GM12874 (cell line): ENCODE results near the gene C11orf21.

Source experiments
- TF ChIP-seq, protein P1 (sequence below): IDR thresholded peaks from 2 replicates; pipeline ENCODE4 v1.5.1; 2011; ENCODE audit warnings: low read depth, mild to moderate bottlenecking, control low read depth, low read length, moderate library complexity; ENCODE audit not compliant: insufficient read depth

Gene C11orf21

DNA sequence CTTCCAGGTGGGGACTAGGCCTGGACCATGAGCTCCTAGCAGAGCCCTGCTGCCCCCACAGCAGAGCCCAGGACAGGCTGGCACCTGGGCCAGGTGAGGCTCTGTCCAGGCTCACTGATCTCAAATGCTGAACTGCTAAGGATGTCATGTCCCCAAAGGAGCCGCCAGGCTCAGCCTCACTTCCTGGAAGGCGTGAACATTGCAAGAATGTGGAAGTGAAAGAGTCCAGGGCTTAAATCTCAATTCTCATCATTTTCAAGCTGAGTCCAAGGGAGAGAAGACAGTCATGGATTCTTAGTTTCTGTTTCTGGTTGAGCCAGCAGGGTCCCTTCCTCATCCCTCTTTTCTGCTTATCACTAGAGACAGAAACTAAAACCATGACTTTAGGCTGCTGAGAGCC lies 36.3 kb downstream of the C11orf21 start:
- TF ChIP-seq, protein P1, sequence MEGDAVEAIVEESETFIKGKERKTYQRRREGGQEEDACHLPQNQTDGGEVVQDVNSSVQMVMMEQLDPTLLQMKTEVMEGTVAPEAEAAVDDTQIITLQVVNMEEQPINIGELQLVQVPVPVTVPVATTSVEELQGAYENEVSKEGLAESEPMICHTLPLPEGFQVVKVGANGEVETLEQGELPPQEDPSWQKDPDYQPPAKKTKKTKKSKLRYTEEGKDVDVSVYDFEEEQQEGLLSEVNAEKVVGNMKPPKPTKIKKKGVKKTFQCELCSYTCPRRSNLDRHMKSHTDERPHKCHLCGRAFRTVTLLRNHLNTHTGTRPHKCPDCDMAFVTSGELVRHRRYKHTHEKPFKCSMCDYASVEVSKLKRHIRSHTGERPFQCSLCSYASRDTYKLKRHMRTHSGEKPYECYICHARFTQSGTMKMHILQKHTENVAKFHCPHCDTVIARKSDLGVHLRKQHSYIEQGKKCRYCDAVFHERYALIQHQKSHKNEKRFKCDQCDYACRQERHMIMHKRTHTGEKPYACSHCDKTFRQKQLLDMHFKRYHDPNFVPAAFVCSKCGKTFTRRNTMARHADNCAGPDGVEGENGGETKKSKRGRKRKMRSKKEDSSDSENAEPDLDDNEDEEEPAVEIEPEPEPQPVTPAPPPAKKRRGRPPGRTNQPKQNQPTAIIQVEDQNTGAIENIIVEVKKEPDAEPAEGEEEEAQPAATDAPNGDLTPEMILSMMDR: no peak

DNA sequence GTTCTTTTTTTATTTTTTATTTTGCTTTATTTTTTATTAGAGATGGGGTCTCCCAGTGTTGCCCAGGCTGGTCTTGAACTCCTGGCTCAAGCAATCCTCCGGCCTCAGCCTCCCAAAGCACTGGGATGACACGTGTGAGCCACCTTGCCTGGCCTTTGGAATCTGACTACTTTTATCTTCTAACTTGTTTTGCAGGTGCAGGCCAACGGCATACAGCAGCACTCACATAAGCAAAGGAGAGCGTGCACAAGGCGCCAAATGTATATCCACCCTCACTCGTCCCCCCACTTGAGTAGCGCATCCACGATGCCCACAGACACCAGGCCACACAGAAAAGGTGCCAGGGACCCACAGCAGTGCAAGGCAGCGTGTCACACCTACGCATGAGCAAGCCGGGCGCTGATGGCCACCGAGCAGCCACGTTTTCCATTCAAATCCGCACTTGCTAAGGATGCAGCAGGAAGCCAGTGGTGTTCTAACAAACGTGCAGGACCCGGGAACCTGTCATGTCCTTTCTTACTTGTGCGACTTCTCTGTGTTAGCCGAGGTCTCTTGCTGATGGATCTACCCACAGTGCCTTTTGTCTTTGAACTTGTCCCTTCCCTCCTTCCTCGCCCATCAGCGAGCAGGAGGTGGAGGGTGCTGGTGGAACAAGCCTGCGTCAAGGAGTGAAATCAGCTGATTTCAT lies 37.2 kb downstream of the C11orf21 start:
- TF ChIP-seq, protein P1: no peak

DNA sequence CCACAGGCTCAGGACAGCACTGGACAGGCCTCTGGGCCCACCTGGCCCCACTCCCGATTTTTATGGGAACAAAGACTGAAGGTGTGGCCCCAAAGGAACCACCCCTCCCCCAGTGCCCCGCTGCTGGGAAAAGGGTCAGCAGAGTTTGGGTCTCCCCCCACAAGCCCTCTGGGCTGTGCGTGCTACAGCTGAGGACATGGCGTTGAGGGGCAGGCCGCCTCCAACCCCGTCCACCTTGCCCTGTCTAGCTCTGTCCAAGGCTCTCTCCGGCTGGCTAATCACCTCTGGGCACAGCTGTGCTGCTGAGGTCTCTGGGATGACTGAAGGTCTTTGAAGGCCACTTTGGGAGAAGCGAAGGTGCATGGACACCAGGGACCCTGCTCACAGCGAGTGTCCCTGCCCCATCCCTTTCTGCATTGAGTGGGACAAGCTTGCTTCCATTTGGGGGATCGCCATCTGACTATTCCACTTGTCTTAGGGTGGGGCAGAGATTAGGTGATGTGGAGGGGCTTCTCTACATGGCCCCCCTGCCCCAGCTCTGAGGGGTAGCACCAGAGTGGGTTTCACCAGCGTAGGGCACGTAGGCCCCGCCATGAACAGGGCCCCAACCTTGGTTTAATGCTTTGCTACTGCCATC lies 37.9 kb downstream of the C11orf21 start:
- TF ChIP-seq, protein P1: no peak

DNA sequence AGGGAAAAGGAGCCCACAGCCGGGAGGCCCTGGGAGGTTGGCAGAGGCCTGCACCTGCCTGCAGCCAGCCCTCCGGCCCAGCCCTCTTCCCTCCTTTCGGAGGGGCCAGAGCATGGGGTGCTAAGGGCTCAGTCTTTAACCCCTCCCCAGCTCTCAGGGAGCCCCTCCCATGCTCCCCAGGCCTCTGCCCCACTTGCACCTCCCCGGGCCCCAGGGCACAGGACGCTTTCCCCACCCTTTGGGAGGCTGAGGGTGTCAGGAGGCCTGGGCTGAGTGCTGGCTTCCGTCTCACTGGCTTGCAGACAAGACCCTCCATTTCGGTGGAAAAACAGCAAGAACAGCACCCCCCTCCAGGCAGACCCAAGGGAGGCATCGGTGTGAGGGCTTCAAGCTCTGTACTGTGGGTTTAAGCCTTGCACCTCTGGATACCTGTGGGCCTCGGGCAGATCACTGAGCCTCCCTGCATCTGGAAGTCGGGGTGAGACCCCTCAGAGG lies 38.6 kb downstream of the C11orf21 start:
- TF ChIP-seq, protein P1: no peak

DNA sequence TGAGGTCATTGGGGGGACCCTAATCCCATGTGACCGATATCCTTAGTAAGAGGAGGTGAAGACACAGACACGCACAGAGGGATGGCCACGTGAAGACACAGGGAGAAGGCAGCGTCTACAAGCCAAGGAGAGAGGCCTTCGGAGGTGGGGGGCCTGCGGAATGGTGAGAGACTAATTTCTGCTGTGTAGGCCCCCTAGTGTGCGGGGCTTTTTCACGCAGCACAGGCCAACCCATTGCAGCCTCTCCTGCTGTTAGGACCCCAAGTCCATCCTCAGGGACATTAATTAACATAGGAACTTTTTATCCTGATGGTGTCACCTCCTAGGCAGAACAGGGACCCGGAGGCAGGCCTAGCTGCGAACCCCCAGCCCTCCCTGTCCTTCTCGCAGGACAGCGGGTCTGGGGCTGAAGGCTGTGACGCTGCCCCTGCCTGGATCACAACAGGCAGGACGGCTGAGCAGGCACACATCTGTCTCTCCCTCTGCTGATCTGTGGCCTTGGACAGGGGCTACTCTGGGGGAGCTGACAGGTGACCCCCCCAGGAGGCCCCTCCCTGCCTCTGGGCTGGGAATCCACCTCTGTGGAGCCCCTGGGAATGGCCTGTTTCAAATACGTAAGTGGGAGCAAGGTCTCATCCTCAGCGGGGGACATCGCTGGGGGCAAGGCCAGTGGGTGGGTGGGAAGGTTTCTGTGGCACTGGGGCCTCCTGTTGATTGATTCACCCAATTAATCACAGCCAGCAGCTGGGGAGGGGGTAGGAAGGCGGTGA lies 39.2 kb downstream of the C11orf21 start:
- TF ChIP-seq, protein P1: no peak

DNA sequence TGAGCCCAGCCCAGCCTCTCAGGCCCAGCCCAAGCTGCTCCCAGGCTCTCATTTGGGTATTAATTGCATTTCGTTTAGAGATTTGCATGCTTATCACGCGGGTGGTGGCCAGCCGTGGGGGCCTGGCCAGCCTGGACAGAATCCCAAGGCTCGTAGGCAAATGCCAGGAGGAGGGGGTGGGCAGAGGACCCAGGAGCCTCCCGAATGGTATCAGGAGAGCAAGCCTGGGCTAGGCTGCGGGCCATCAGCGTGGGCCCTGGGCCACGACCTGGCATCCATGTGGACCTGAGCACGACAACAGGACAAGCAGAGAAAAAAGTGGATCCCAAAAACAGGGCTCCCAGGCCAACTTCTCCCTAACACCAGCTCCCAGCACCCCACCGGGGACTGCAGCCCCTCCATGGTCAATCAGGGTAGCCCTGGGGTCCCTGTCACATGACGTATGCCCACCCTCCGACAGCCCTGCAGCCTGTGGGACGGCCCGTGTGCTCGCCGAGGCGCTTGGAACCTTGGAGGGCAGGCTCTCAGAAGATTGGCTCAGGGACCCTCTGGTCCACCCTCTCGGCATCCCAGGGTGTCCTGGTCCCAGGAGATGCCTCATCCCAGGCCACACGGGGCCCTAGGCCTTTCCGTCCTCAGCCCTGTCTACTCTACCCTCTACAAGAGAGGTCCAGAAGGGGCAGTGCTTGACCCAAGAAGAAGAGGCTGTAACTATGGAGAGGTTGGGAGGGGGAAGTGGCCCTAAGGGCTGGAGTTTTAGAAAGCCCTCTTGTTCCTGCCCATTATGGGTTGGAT lies 40.1 kb downstream of the C11orf21 start:
- TF ChIP-seq, protein P1: no peak
